NT2/D1 (cell line): ENCODE results near the gene GPSM3.

Experiments used
- SUZ12 ChIP-seq: IDR thresholded peaks from 2 replicates; pipeline ENCODE4 v1.6.1; 2011; ENCODE audit not compliant: insufficient read length, insufficient read depth; ENCODE audit errors: extremely low read depth
- YY1 ChIP-seq: IDR thresholded peaks from 2 replicates; pipeline ENCODE4 v1.6.1; 2011; ENCODE audit not compliant: insufficient read length, insufficient read depth
- ZNF274 ChIP-seq: IDR thresholded peaks from 2 replicates; pipeline ENCODE4 v1.6.1; 2011; ENCODE audit warnings: mild to moderate bottlenecking, low read depth, low read length

GRCh38 chr6:32200711-32201475 is 8.4 kb upstream of the GPSM3 start:
- TF ChIP-seq SUZ12 (no peak), YY1 (no peak), ZNF274 (no peak)
